ENCODE results near the gene KDM1B.

KDM1B gene

GRCh38 chr6:18263418-18264218 lies 108.4 kb downstream of the KDM1B start:
- DNase-seq (ENCODE audit: low read depth), result no peak

DNA sequence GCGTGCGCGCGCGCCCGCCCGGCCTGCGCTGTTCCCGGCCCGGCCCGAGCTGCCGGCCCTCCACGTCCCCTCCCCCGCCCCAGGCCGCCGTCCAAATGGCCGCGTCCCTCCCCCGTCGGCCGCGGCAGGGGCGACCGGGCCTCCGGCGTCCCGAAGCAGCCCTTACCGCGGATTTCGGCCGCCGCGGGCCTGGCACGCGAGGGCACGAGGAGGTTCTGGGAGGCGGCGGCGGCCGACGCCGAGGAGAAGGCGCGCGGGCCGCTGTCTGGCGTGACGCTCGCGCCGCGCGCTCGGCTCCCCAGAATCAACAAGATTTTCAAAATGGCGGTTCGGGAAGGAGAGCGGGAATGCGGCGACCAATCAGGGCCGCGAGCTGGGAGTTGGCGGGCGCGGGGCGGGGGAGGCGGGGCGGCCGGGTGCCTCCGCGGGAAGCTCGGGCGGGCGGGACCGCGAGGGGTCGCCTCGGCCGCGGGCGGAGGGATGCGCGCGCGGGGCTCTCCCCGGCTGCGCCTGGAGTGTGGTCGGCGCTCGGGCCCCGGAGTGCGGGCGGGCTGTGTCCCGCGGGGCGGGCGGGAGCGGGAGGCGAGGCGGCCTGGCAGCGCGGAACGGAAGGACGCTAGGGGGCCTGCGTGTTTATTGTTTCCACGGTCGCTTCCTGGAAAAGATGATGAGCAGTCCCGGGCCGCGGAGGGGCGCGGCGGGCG lies 109.1 kb downstream of the KDM1B start, which contains the start of gene DEK:
TSS of gene DEK (minus strand) at position 312 of the 704 bp plus-strand sequence. CDS start 543 bp downstream, outside the sequence.
- peak; percentile 79 for DNase-seq (ENCODE audit: low read depth)

DNA sequence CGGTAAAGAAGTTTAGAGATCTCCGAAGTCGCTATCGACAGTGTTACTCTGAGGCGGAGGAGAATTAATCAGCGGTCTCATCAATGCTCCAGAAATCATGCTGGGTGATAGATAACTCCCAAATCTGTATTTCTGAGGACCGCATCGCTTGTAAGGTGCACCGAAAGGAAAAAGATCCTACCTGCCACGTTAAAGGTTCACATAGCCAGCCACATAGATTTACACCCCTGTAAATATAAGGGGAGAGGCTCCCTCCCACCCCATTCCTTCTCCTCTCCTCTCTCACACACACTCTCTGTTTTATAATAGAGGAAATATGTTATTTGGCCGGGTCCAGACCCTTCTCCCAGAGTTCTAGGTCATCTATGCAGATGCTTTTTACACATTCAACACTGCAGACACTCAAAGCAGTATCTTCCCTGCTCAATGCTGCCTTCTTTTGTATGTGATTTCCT lies 109.7 kb downstream of the KDM1B start:
- no peak for DNase-seq (ENCODE audit: low read depth)

GRCh38 chr6:18265787-18266522 lies 110.7 kb downstream of the KDM1B start:
- DNase-seq (ENCODE audit: low read depth), result no peak

- DNase-seq (ENCODE audit: low read depth), result no peak
Observed at GRCh38 chr6:18266523-18266912, 111.3 kb downstream of the KDM1B start.

GRCh38 chr6:18268066-18268465 lies 112.8 kb downstream of the KDM1B start:
- no peak for DNase-seq (ENCODE audit: low read depth)

- no peak for DNase-seq (ENCODE audit: low read depth)
Observed at GRCh38 chr6:18269253-18269652, 114.0 kb downstream of the KDM1B start.

GRCh38 chr6:18269717-18270116 lies 114.5 kb downstream of the KDM1B start:
- DNase-seq (ENCODE audit: low read depth), result no peak

DNA sequence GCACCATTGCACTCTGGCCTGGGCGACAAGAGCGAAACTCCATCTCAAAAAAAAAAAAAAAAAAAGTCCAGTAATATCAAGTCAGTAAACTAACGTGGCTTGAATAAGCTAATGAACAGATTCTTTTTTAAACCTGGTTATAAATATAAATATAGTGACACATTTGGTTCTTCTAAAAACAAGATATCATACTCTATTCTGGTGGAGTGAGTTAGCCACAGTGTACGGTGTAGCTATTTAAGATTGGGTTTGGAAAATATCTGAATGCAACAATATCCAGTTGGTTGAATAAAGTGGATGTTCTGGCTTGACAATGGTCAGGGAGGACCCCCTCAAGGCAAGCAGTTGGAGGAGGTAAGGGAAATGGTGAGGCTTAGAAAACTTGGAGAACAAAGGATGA lies 115.0 kb downstream of the KDM1B start:
- no peak for DNase-seq (ENCODE audit: low read depth)

Measured in activated T-cell treated with anti-CD3 and anti-CD28 coated beads for 24 hours (primary cell).